ENCODE data around the gene MX1. TPM values are rescaled to one million over a fixed set of nuclear protein-coding genes. Genes with fewer than 3 reads are reported as not detected.

Gene MX1
- total and polyA plus RNA-seq, 2 experiments from 2014 or later = 2.1 to 6.5 TPM

DNA sequence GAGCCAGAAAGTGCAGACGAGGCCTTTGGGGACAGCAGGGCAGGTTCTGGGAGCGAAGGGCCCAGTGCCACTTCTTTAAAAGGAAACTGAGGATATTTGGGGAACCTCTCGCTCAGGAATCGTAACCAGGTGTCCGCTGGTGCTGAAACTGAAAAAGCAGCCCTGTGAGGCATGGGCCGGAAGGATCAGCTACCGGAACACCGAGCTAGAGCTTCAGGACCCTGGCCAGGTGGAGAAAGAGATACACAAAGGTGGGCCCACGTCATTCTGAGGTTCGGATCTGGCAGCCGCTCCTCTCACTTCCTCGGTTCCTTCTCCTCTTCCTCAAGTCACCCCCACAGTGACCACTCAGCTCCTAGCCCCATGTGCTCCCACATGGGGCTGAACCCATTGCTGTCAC lies 46.1 kb upstream of the MX1 start:
- Histone ChIP-seq H3K4me3 (no peak overlapping the region), H3K79me2 (replicated peaks; ENCODE audit: insufficient read depth) (no peaks in the 10 kb centered on the region), H3K36me3 (ENCODE audit: insufficient read depth) (no peaks in the 10 kb centered on the region), H3K27ac (ENCODE audit: low read depth) (no peak overlapping the region), H3K27me3 (ENCODE audit: insufficient read depth) (no peaks in the 10 kb centered on the region), H3F3A (replicated peaks; ENCODE audit: low read depth) (no peaks in the 10 kb centered on the region), H2AFZ (no peak overlapping the region), H3K9me2 (ENCODE audit: insufficient read depth) (no peaks in the 10 kb centered on the region; the same call in 1 of the 2 replicates), H3K4me2 (no peak overlapping the region), H3K4me1 (ENCODE audit: insufficient read depth) (no peaks in the 10 kb centered on the region), H4K20me1 (replicated peaks; ENCODE audit: insufficient read depth) (no peaks in the 10 kb centered on the region)
- ATAC-seq (no peak), DNase-seq (ENCODE audit: low spot score) (no peak)
- Mint-ChIP-seq H3K36me3 (ENCODE audit: low read depth) (peaks cover 5% of the 10 kb centered on the region), H3K27ac (no peak overlapping the region), H3K4me1 (peaks cover 5% of the 10 kb centered on the region; the same call in 2 of the 3 replicates), H3K9me3 (peaks cover 14% of the 10 kb centered on the region), H3K4me3 (no peak overlapping the region), H3K27me3 (ENCODE audit: insufficient read depth, low read depth, poor library complexity) (peaks cover 6% of the 10 kb centered on the region)
- TF ChIP-seq, protein P1, sequence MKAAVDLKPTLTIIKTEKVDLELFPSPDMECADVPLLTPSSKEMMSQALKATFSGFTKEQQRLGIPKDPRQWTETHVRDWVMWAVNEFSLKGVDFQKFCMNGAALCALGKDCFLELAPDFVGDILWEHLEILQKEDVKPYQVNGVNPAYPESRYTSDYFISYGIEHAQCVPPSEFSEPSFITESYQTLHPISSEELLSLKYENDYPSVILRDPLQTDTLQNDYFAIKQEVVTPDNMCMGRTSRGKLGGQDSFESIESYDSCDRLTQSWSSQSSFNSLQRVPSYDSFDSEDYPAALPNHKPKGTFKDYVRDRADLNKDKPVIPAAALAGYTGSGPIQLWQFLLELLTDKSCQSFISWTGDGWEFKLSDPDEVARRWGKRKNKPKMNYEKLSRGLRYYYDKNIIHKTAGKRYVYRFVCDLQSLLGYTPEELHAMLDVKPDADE (IDR thresholded peaks at IDR 0.05) = no peak
- TF ChIP-seq EZH2phosphoT487 (IDR thresholded peaks at IDR 0.05; ENCODE audit: unreplicated experiment) (no peak), JUNB (IDR thresholded peaks at IDR 0.05; ENCODE audit: unreplicated experiment) (no peak), ZNF114 (CRISPR knock-in tag; IDR thresholded peaks at IDR 0.05) (no peak), EZH2 (IDR thresholded peaks at IDR 0.05; ENCODE audit: low read depth, unreplicated experiment) (no peak), ZNF331 (CRISPR knock-in tag; IDR thresholded peaks at IDR 0.05; ENCODE audit: low read depth) (no peak), POLR2AphosphoS5 (IDR thresholded peaks at IDR 0.05; ENCODE audit: low read depth) (no peak), STAT1 (IDR thresholded peaks at IDR 0.05; ENCODE audit: unreplicated experiment) (no peak), NANOG (IDR thresholded peaks at IDR 0.05; ENCODE audit: borderline replicate concordance) (no peak)
- TF ChIP-seq, protein P2, sequence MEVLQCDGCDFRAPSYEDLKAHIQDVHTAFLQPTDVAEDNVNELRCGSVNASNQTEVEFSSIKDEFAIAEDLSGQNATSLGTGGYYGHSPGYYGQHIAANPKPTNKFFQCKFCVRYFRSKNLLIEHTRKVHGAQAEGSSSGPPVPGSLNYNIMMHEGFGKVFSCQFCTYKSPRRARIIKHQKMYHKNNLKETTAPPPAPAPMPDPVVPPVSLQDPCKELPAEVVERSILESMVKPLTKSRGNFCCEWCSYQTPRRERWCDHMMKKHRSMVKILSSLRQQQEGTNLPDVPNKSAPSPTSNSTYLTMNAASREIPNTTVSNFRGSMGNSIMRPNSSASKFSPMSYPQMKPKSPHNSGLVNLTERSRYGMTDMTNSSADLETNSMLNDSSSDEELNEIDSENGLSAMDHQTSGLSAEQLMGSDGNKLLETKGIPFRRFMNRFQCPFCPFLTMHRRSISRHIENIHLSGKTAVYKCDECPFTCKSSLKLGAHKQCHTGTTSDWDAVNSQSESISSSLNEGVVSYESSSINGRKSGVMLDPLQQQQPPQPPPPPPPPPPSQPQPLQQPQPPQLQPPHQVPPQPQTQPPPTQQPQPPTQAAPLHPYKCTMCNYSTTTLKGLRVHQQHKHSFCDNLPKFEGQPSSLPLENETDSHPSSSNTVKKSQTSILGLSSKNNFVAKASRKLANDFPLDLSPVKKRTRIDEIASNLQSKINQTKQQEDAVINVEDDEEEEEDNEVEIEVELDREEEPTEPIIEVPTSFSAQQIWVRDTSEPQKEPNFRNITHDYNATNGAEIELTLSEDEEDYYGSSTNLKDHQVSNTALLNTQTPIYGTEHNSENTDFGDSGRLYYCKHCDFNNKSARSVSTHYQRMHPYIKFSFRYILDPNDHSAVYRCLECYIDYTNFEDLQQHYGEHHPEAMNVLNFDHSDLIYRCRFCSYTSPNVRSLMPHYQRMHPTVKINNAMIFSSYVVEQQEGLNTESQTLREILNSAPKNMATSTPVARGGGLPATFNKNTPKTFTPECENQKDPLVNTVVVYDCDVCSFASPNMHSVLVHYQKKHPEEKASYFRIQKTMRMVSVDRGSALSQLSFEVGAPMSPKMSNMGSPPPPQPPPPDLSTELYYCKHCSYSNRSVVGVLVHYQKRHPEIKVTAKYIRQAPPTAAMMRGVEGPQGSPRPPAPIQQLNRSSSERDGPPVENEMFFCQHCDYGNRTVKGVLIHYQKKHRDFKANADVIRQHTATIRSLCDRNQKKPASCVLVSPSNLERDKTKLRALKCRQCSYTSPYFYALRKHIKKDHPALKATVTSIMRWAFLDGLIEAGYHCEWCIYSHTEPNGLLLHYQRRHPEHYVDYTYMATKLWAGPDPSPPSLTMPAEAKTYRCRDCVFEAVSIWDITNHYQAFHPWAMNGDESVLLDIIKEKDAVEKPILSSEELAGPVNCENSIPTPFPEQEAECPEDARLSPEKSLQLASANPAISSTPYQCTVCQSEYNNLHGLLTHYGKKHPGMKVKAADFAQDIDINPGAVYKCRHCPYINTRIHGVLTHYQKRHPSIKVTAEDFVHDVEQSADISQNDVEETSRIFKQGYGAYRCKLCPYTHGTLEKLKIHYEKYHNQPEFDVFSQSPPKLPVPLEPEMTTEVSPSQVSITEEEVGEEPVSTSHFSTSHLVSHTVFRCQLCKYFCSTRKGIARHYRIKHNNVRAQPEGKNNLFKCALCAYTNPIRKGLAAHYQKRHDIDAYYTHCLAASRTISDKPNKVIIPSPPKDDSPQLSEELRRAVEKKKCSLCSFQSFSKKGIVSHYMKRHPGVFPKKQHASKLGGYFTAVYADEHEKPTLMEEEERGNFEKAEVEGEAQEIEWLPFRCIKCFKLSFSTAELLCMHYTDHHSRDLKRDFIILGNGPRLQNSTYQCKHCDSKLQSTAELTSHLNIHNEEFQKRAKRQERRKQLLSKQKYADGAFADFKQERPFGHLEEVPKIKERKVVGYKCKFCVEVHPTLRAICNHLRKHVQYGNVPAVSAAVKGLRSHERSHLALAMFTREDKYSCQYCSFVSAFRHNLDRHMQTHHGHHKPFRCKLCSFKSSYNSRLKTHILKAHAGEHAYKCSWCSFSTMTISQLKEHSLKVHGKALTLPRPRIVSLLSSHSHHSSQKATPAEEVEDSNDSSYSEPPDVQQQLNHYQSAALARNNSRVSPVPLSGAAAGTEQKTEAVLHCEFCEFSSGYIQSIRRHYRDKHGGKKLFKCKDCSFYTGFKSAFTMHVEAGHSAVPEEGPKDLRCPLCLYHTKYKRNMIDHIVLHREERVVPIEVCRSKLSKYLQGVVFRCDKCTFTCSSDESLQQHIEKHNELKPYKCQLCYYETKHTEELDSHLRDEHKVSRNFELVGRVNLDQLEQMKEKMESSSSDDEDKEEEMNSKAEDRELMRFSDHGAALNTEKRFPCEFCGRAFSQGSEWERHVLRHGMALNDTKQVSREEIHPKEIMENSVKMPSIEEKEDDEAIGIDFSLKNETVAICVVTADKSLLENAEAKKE (CRISPR knock-in tag; IDR thresholded peaks at IDR 0.05) = no peak
- TF ChIP-seq, protein P3, sequence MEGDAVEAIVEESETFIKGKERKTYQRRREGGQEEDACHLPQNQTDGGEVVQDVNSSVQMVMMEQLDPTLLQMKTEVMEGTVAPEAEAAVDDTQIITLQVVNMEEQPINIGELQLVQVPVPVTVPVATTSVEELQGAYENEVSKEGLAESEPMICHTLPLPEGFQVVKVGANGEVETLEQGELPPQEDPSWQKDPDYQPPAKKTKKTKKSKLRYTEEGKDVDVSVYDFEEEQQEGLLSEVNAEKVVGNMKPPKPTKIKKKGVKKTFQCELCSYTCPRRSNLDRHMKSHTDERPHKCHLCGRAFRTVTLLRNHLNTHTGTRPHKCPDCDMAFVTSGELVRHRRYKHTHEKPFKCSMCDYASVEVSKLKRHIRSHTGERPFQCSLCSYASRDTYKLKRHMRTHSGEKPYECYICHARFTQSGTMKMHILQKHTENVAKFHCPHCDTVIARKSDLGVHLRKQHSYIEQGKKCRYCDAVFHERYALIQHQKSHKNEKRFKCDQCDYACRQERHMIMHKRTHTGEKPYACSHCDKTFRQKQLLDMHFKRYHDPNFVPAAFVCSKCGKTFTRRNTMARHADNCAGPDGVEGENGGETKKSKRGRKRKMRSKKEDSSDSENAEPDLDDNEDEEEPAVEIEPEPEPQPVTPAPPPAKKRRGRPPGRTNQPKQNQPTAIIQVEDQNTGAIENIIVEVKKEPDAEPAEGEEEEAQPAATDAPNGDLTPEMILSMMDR (conservative IDR thresholded peaks at IDR 0.05; ENCODE audit: low read depth in 2 of 2) = no peak
- TF ChIP-seq, protein P4, sequence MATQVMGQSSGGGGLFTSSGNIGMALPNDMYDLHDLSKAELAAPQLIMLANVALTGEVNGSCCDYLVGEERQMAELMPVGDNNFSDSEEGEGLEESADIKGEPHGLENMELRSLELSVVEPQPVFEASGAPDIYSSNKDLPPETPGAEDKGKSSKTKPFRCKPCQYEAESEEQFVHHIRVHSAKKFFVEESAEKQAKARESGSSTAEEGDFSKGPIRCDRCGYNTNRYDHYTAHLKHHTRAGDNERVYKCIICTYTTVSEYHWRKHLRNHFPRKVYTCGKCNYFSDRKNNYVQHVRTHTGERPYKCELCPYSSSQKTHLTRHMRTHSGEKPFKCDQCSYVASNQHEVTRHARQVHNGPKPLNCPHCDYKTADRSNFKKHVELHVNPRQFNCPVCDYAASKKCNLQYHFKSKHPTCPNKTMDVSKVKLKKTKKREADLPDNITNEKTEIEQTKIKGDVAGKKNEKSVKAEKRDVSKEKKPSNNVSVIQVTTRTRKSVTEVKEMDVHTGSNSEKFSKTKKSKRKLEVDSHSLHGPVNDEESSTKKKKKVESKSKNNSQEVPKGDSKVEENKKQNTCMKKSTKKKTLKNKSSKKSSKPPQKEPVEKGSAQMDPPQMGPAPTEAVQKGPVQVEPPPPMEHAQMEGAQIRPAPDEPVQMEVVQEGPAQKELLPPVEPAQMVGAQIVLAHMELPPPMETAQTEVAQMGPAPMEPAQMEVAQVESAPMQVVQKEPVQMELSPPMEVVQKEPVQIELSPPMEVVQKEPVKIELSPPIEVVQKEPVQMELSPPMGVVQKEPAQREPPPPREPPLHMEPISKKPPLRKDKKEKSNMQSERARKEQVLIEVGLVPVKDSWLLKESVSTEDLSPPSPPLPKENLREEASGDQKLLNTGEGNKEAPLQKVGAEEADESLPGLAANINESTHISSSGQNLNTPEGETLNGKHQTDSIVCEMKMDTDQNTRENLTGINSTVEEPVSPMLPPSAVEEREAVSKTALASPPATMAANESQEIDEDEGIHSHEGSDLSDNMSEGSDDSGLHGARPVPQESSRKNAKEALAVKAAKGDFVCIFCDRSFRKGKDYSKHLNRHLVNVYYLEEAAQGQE (IDR thresholded peaks at IDR 0.05; ENCODE audit: unreplicated experiment) = no peak
